Lower lobe of right lung (tissue), 2 donors: ENCODE data around the gene C1orf167. TPM values are rescaled to one million over a fixed set of nuclear protein-coding genes. Genes with fewer than 3 reads are reported as not detected.
A peak's percentile ranks its signal among the peaks of the same experiment; 100 is the strongest.

Experiments
- ATAC-seq, 2 donors: fragments of 200-7000 bp; cut with Tn5 transposase; one replicate each; pipeline ENCODE4 v1.9.1; 2020 to 2022; ENCODE audit warnings: mild to moderate bottlenecking in 2 of 2, moderate library complexity in 2 of 2
- DNase-seq: peaks from one replicate; pipeline ENCODE4 v3.0.0-alpha.2; 2020
- H3K27ac ChIP-seq: fragments of 200-600 bp; one replicate; pipeline ENCODE4 v1.8.0; 2022
- H3K27me3 ChIP-seq: fragments of 200-600 bp; one replicate; pipeline ENCODE4 v1.8.0; 2022; ENCODE audit warnings: low read depth
- H3K36me3 ChIP-seq: fragments of 200-600 bp; one replicate; pipeline ENCODE4 v1.8.0; 2022; ENCODE audit warnings: mild to moderate bottlenecking
- H3K4me1 ChIP-seq: fragments of 200-600 bp; one replicate; pipeline ENCODE4 v1.8.0; 2022
- H3K4me3 ChIP-seq: fragments of 200-600 bp; one replicate; pipeline ENCODE4 v1.8.0; 2022; ENCODE audit warnings: mild to moderate bottlenecking
- H3K9me3 ChIP-seq: fragments of 200-600 bp; one replicate; pipeline ENCODE4 v1.8.0; 2022
- intact Hi-C: fragments of 100-400 bp; cut with DNase I; formaldehyde crosslinking; loops from one replicate; pipeline ENCODE4 v1.11.0; 2022
- total RNA-seq: library from RNA; stranded (reverse); fragmentation: NEBNext Ultra II Directional; extraction: Animal tissue kit (Norgen Biotek cat#: 25700); gene quantifications from one replicate; pipeline ENCODE4 v1.2.1, GENCODE V29; 2021
- TF ChIP-seq, protein P1 (sequence below): fragments of 200-600 bp; IDR thresholded peaks from one replicate; pipeline ENCODE4 v1.8.0; 2022; ENCODE audit warnings: antibody characterized with exemption, mild to moderate bottlenecking
- donor health status: DM: no; HTN: yes; CAD: no; lungs with severe emphysema.

The C1orf167 gene
- total RNA-seq, 1 donor from 2014 or later = 2.2 TPM

DNA sequence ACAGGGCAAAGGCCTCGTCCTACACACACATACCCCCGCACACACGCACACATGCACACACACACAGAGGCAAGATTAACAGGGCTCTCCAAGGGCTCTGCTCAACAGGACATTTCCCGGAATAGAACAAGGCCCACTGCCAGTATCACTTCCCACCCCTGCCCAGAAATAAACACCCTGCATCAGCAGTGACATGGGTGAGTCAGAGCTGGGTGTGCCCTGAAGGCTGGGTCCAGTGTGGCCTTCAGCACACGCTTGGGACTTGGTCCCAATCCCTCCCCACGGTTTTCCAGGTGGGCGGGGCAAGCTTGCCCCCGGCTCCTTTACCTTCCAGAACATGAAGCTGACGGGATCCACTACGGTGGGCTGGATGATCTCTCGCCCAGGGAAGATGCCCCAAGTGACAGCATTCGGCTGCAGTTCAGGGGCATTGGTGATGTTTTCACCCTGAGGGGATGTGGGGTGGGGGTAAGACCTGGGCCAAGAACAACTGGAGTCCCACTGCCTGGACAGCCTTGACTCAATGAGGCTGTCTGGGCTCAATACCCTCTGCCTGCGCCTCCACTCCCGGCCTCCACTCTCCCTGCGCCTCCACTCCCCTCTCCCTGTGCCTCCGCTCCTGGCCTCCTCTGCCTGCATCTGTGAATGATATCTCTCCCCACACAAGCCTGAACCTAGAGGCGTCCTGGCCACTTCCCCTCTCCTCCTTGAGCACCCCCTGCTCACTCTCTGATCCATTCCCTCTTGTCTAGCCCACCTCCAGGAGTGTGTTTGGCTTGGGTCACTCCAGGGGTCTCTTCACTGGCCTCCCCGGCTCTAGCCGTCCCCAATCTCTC is 29.1 kb downstream of the C1orf167 start:
- no peaks in the 10 kb centered on the region for H3K27me3 ChIP-seq
- H3K4me1 ChIP-seq = peaks cover 71% of the 10 kb centered on the region
- ATAC-seq (peak; percentile 86 to 90), DNase-seq (peak; percentile 88)
- H3K4me3 ChIP-seq = no peak overlapping the region
- TF ChIP-seq, protein P1, sequence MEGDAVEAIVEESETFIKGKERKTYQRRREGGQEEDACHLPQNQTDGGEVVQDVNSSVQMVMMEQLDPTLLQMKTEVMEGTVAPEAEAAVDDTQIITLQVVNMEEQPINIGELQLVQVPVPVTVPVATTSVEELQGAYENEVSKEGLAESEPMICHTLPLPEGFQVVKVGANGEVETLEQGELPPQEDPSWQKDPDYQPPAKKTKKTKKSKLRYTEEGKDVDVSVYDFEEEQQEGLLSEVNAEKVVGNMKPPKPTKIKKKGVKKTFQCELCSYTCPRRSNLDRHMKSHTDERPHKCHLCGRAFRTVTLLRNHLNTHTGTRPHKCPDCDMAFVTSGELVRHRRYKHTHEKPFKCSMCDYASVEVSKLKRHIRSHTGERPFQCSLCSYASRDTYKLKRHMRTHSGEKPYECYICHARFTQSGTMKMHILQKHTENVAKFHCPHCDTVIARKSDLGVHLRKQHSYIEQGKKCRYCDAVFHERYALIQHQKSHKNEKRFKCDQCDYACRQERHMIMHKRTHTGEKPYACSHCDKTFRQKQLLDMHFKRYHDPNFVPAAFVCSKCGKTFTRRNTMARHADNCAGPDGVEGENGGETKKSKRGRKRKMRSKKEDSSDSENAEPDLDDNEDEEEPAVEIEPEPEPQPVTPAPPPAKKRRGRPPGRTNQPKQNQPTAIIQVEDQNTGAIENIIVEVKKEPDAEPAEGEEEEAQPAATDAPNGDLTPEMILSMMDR = no peak
- H3K36me3 ChIP-seq = peaks cover 61% of the 10 kb centered on the region
- intact Hi-C loops = no loop called here
- H3K27ac ChIP-seq = peak overlapping the region; percentile 93
- H3K9me3 ChIP-seq = no peaks in the 10 kb centered on the region

DNA sequence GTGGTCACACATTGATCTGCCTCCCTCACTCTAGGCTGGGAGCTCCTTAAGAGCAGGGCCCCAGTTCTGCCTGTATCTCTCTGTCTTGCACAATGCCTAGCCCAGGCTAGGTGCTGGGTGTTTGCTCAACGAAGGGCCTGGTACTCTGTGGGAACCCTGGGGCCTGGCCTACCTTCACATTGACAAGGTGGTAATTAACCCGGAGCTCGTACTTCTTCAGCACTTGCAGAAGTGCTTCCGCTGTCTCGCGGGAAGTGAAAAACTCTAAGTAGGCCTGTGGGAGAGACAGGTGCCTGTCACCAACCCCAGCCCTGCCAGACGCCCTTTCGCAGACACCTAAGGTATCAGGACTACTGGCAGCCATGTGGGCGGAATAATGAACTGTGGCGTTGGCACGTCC is 30.1 kb downstream of the C1orf167 start:
- TF ChIP-seq, protein P1 = no peak
- Histone ChIP-seq H3K4me1 (peaks cover 71% of the 10 kb centered on the region), H3K36me3 (peaks cover 66% of the 10 kb centered on the region), H3K9me3 (no peaks in the 10 kb centered on the region), H3K27me3 (no peaks in the 10 kb centered on the region), H3K27ac (peak overlapping the region; percentile 93), H3K4me3 (no peak overlapping the region)
- intact Hi-C loops = no loop called here
- ATAC-seq (peak; percentile 30 to 33), DNase-seq (peak; percentile 69)

DNA sequence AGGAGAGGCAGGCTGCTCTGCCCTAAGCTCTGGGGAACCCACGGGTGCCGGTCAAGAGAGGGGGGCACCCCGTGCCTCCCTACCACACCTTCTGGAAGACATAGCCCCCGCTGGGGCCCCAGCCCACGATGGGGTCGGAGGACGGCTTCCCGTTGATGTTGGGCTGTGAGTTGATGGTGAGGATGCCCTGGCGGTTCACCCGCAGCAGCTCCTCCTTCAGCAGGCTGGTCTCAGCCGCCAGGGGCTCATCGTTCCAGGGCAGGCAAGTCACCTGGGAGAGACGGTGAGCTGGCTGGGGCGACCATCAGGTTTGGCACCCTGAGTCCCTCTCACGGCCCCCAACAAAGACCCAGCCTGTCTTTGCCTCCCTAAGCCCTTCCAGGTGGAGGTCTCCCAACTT is 31.8 kb downstream of the C1orf167 start:
- TF ChIP-seq, protein P1 = no peak
- Histone ChIP-seq H3K27me3 (no peaks in the 10 kb centered on the region), H3K36me3 (peaks cover 82% of the 10 kb centered on the region), H3K4me3 (no peak overlapping the region), H3K9me3 (no peaks in the 10 kb centered on the region), H3K27ac (peak overlapping the region; percentile 18), H3K4me1 (peaks cover 70% of the 10 kb centered on the region)
- ATAC-seq (no peak), DNase-seq (no peak)
- intact Hi-C loops = no loop called here

DNA sequence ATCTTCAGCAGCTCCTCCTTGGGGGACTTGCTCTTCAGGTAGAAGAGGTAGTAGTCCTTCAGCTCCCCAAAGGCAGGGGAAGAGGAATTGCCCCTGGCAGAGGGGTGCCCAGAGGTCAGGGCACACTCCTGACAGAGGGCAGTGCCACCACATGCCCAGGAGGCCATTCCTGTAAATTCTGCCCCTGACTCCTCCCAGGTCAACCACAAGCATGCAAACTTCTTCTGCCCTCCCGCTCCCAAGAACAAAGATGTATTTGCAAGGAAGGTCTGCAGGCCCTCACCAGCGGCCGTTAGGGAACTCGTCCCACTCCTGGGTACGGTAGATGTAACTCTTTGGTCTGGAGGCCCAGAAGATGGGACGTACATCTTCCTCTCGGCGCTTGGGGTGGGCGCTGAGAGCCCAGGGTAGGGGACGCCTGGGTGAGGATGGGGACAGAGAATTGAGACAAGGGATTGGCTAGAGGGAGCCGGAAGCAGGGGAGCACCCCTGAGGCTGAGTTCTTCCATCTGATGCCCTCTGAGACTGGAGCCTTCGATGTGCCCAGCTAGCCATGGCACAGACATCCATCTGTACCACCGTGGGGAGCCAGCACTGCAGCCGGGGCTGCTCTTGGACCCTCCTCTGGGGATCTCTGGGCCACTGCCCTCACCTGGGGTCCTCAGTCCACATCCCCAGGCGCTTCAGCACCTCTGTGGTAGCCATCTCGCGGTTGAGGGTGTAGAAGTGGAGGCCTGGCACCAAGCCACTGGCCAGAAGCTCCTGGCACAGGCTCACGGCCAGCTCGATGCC is 32.6 kb downstream of the C1orf167 start:
- peaks cover 83% of the 10 kb centered on the region for H3K36me3 ChIP-seq
- H3K27ac ChIP-seq = peak overlapping the region; percentile 18
- no peaks in the 10 kb centered on the region for H3K27me3 ChIP-seq
- H3K4me1 ChIP-seq = peaks cover 61% of the 10 kb centered on the region
- H3K9me3 ChIP-seq = no peaks in the 10 kb centered on the region
- no peak overlapping the region for H3K4me3 ChIP-seq
- TF ChIP-seq, protein P1 = no peak
- intact Hi-C loops = no loop called here
- ATAC-seq (no peak), DNase-seq (no peak)

DNA sequence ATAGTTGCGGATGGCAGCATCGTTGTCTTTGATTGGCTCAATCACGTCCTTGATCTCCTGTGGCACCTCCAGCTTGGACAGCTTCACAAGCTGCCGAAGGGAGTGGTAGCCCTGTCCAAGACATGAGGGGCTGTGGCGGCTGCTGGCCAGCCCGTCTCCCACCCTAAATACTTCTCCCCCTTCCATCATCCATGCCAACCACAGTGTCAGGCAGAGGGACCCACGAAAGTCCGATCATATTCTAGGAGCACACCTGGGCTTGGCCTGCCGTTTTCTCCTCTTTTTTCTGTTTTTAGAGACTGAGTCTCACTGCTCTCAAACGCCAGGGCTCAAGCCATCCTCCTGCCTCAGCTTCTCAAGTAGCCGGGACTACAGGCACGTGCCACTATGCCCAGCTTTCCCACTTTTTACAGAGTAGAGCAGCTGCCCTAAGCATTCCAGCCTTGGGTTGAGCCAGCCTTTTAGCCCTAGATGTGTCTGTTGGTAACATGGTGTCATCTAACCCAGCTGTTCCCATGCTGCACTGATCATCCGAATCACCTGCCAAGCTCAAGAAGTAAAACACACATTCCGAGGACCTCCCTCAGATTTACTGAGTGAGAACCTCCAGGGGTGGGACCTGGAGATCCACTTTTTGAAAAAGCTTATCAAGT is 33.4 kb downstream of the C1orf167 start:
- DNase-seq (no peak), ATAC-seq (no peak)
- Histone ChIP-seq H3K27me3 (no peaks in the 10 kb centered on the region), H3K9me3 (no peaks in the 10 kb centered on the region), H3K36me3 (peaks cover 83% of the 10 kb centered on the region), H3K27ac (peak overlapping the region; percentile 31), H3K4me1 (peaks cover 54% of the 10 kb centered on the region), H3K4me3 (no peak overlapping the region)
- TF ChIP-seq, protein P1 = no peak
- intact Hi-C loops = no loop called here
